ENCODE measurements around the gene MARS1. TPM values are rescaled to one million over a fixed set of nuclear protein-coding genes. Genes with fewer than 3 reads are reported as not detected.
"Not testable (repeated sequence)": the region's sequence is repeated elsewhere in the genome, so short reads cannot be mapped to it uniquely, and the experiment has no call there.

Gene MARS1
- total RNA-seq, 1 donor from 2014 or later, result 351 TPM

- Histone ChIP-seq H3K27ac (ENCODE audit: low read depth, low read length) (no peak overlapping the region), H4K20me1 (ENCODE audit: insufficient read depth, low read length) (peaks cover 82% of the 10 kb centered on the region), H3K79me2 (ENCODE audit: insufficient read depth, low read length) (peaks cover 38% of the 10 kb centered on the region), H3K4me1 (ENCODE audit: insufficient read depth, low read length) (peaks cover 25% of the 10 kb centered on the region), H3K4me2 (ENCODE audit: low read length) (no peak overlapping the region), H3K27me3 (ENCODE audit: insufficient read depth, low read length) (no peaks in the 10 kb centered on the region), H3K9ac (ENCODE audit: low read length) (no peak overlapping the region), H3K4me3 (ENCODE audit: insufficient read depth, low read depth, low read length) (no peak overlapping the region), H3K9me3 (ENCODE audit: insufficient read depth, low read depth, low read length) (no peaks in the 10 kb centered on the region), H2AFZ (ENCODE audit: low read depth, low read length) (no peak overlapping the region), H3K36me3 (ENCODE audit: insufficient read depth, low read length) (peaks cover 59% of the 10 kb centered on the region)
- Mint-ChIP-seq H3K27me3 (ENCODE audit: low read depth, unreplicated experiment) (no peaks in the 10 kb centered on the region), H3K4me3 (ENCODE audit: unreplicated experiment) (peak overlapping the region; percentile 31), H3K4me1 (ENCODE audit: low read depth, unreplicated experiment) (peaks cover 33% of the 10 kb centered on the region), H3K36me3 (ENCODE audit: low read depth, unreplicated experiment) (peaks cover 47% of the 10 kb centered on the region), H3K9me3 (ENCODE audit: unreplicated experiment) (no peaks in the 10 kb centered on the region), H3K27ac (ENCODE audit: unreplicated experiment) (peak overlapping the region; percentile 14)
- no peak for TF ChIP-seq EZH2 (IDR thresholded peaks at IDR 0.05; ENCODE audit: insufficient read depth, low read length)
- no peak for TF ChIP-seq CTCF (IDR thresholded peaks at IDR 0.05; ENCODE audit: insufficient read depth, low read depth, low read length)
- DNase-seq (ENCODE audit: low read depth) (no peak), FAIRE-seq (no peak)
Observed at GRCh38 chr12:57515934-57516541, 28.2 kb downstream of the MARS1 start.

GRCh38 chr12:57516617-57517153, 28.8 kb downstream of the MARS1 start:
- Histone ChIP-seq H3K9ac (ENCODE audit: low read length) (peak overlapping the region; percentile 24), H3K9me3 (ENCODE audit: insufficient read depth, low read depth, low read length) (no peaks in the 10 kb centered on the region), H3K79me2 (ENCODE audit: insufficient read depth, low read length) (peaks cover 38% of the 10 kb centered on the region), H3K27ac (ENCODE audit: low read depth, low read length) (no peak overlapping the region), H3K4me2 (ENCODE audit: low read length) (no peak overlapping the region), H2AFZ (ENCODE audit: low read depth, low read length) (no peak overlapping the region), H4K20me1 (ENCODE audit: insufficient read depth, low read length) (peaks cover 78% of the 10 kb centered on the region), H3K27me3 (ENCODE audit: insufficient read depth, low read length) (no peaks in the 10 kb centered on the region), H3K4me3 (ENCODE audit: insufficient read depth, low read depth, low read length) (no peak overlapping the region), H3K36me3 (ENCODE audit: insufficient read depth, low read length) (peaks cover 54% of the 10 kb centered on the region), H3K4me1 (ENCODE audit: insufficient read depth, low read length) (peaks cover 31% of the 10 kb centered on the region)
- Mint-ChIP-seq H3K36me3 (ENCODE audit: low read depth, unreplicated experiment) (peaks cover 48% of the 10 kb centered on the region), H3K9me3 (ENCODE audit: unreplicated experiment) (no peaks in the 10 kb centered on the region), H3K27ac (ENCODE audit: unreplicated experiment) (peak overlapping the region; percentile 80), H3K4me1 (ENCODE audit: low read depth, unreplicated experiment) (peaks cover 36% of the 10 kb centered on the region), H3K4me3 (ENCODE audit: unreplicated experiment) (peak overlapping the region; percentile 46), H3K27me3 (ENCODE audit: low read depth, unreplicated experiment) (no peaks in the 10 kb centered on the region)
- FAIRE-seq (no peak), DNase-seq (ENCODE audit: low read depth) (no peak)
- no peak for TF ChIP-seq CTCF (IDR thresholded peaks at IDR 0.05; ENCODE audit: insufficient read depth, low read depth, low read length)
- no peak for TF ChIP-seq EZH2 (IDR thresholded peaks at IDR 0.05; ENCODE audit: insufficient read depth, low read length)

GRCh38 chr12:57517187-57517586, 29.3 kb downstream of the MARS1 start:
- H2AFZ ChIP-seq (ENCODE audit: low read depth, low read length), result no peak overlapping the region
- DNase-seq (ENCODE audit: low read depth) (peak; percentile 44), FAIRE-seq (no peak)
- peaks cover 36% of the 10 kb centered on the region for H3K4me1 ChIP-seq (ENCODE audit: insufficient read depth, low read length)
- H3K9me3 Mint-ChIP-seq (ENCODE audit: unreplicated experiment), result no peaks in the 10 kb centered on the region
- H3K36me3 Mint-ChIP-seq (ENCODE audit: low read depth, unreplicated experiment), result peaks cover 46% of the 10 kb centered on the region
- H3K79me2 ChIP-seq (ENCODE audit: insufficient read depth, low read length), result peaks cover 38% of the 10 kb centered on the region
- peak overlapping the region; percentile 91 for H3K4me3 Mint-ChIP-seq (ENCODE audit: unreplicated experiment)
- H3K4me2 ChIP-seq (ENCODE audit: low read length), result peak overlapping the region; percentile 94
- peak overlapping the region; percentile 80 for H3K27ac Mint-ChIP-seq (ENCODE audit: unreplicated experiment)
- no peaks in the 10 kb centered on the region for H3K27me3 ChIP-seq (ENCODE audit: insufficient read depth, low read length)
- peak overlapping the region; percentile 24 for H3K9ac ChIP-seq (ENCODE audit: low read length)
- H3K27ac ChIP-seq (ENCODE audit: low read depth, low read length), result no peak overlapping the region
- H3K4me1 Mint-ChIP-seq (ENCODE audit: low read depth, unreplicated experiment), result peaks cover 41% of the 10 kb centered on the region
- no peaks in the 10 kb centered on the region for H3K27me3 Mint-ChIP-seq (ENCODE audit: low read depth, unreplicated experiment)
- H4K20me1 ChIP-seq (ENCODE audit: insufficient read depth, low read length), result peaks cover 73% of the 10 kb centered on the region
- no peak for TF ChIP-seq EZH2 (IDR thresholded peaks at IDR 0.05; ENCODE audit: insufficient read depth, low read length)
- no peak for TF ChIP-seq CTCF (IDR thresholded peaks at IDR 0.05; ENCODE audit: insufficient read depth, low read depth, low read length)
- no peak overlapping the region for H3K4me3 ChIP-seq (ENCODE audit: insufficient read depth, low read depth, low read length)
- H3K36me3 ChIP-seq (ENCODE audit: insufficient read depth, low read length), result peaks cover 50% of the 10 kb centered on the region
- H3K9me3 ChIP-seq (ENCODE audit: insufficient read depth, low read depth, low read length), result no peaks in the 10 kb centered on the region

- H3K27me3 ChIP-seq (ENCODE audit: insufficient read depth, low read length); H3K27me3 Mint-ChIP-seq (ENCODE audit: low read depth, unreplicated experiment); FAIRE-seq; H3K9me3 Mint-ChIP-seq (ENCODE audit: unreplicated experiment); DNase-seq (ENCODE audit: low read depth); H3K9me3 ChIP-seq (ENCODE audit: insufficient read depth, low read depth, low read length); H2AFZ ChIP-seq (ENCODE audit: low read depth, low read length); H3K27ac ChIP-seq (ENCODE audit: low read depth, low read length): not testable (repeated sequence)
- Histone ChIP-seq H3K4me3 (ENCODE audit: insufficient read depth, low read depth, low read length) (peak overlapping the region; percentile 97), H3K9ac (ENCODE audit: low read length) (peak overlapping the region; percentile 99), H3K4me2 (ENCODE audit: low read length) (peak overlapping the region; percentile 94), H3K36me3 (ENCODE audit: insufficient read depth, low read length) (peaks cover 45% of the 10 kb centered on the region), H3K4me1 (ENCODE audit: insufficient read depth, low read length) (peaks cover 37% of the 10 kb centered on the region), H3K79me2 (ENCODE audit: insufficient read depth, low read length) (peaks cover 38% of the 10 kb centered on the region), H4K20me1 (ENCODE audit: insufficient read depth, low read length) (peaks cover 68% of the 10 kb centered on the region)
- Mint-ChIP-seq H3K4me1 (ENCODE audit: low read depth, unreplicated experiment) (peaks cover 41% of the 10 kb centered on the region), H3K36me3 (ENCODE audit: low read depth, unreplicated experiment) (peaks cover 42% of the 10 kb centered on the region), H3K27ac (ENCODE audit: unreplicated experiment) (peak overlapping the region; percentile 54), H3K4me3 (ENCODE audit: unreplicated experiment) (peak overlapping the region; percentile 91)
Observed at GRCh38 chr12:57517718-57518117, 29.9 kb downstream of the MARS1 start.
